ENCODE measurements around the gene MYO1A. TPM values are rescaled to one million over a fixed set of nuclear protein-coding genes. Genes with fewer than 3 reads are reported as not detected.
"Not testable (repeated sequence)": the region's sequence is repeated elsewhere in the genome, so short reads cannot be mapped to it uniquely, and the experiment has no call there.

The MYO1A gene
- total RNA-seq, 1 donor from 2014 or later = 3.6 TPM

DNA sequence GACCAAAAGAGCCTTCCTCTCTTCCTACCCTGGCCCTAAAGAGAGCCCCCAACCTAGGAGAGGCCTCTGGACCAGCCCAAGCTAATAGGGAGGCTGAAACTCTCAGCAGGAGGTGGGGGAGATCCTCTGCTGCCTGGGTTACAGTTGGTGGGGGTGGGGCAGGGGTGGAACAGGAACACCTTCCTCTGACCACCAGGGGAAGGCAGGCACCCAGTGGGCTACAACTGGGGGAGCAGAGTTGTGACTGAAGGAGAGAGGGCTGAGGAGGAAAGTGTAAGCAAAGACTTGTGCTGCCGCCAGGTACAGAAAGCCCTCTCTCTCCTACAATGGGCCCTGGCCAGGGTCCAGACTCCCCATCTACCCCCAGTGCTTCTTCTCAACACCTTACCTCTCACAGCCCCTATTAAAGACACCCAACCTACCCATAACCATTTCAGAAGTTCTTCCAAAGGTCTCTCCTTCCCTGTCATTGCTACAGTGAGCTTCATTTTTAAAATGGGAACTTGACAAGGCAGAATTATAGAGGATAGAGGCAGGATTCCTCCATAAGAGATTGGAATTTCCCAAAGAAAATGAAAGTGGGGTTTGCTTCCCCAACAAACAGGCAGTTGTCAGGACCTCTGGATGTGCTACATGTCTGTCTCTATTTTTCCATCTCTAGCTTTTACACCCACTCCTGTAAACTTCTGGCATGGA lies 1.4 kb downstream of the MYO1A start:
- no peak for DNase-seq (ENCODE audit: low spot score)

DNA sequence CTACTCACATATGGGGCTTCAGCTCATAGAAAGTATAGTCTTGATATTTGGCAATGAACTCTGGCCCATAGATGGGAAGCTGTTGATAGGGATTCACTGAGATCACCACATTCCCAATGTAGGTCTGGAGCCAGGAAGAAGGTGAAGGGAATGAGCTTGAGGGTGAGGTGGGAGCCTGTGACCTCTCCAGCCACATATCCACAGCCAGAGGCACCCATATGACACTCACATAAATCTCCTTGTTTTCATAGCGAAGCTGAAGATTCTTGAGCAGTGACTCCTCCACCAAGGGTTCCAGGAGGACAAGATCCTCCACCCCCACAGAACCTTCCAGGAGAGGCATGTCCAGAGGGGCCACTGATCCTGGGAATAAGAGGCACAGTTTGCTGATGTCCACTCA lies 1.9 kb downstream of the MYO1A start:
- no peak for DNase-seq (ENCODE audit: low spot score)

DNA sequence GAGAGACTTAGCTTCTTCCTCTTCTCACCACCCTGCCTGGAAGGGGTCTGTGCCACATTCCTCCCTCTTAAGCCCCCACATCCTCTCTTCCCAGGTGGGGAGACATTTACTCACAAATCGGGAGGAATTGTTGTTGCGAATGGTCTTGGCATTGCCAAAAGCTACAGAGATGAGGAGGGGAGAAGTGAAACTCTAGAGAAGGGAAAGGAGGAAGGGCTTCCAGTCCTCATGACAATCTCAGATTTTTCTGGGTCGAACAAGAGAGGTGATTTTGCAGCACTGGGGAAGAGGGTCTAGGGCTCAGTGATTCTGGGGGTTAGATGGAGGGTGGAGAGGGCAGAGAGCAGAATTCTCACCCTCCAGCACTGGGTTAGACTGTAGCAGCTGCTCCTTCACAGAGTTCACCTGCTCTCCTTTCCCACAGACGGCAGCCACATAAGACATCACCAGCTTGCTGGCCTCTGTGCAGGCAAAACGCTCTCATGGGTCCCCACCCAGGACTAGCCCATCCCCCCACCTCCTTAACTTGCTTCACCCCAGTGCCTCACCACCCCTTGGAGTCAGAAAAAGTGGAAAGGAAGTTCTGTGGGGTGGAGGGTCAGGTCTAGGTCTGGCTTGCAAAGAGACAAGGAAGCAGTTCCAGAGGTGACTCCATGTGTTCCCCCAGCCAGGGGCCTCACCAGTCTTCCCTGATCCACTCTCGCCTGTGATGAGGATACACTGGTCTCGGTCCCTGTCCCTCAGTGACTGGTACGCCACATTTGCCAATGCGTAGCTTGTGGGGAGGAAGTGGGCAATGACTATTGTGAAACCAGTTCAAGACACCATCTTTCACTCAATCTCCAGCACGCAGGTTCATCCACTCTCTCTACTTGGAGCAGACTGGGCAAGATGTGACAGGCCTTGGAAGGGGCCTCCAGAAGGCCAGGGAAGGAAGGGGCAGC lies 2.7 kb downstream of the MYO1A start:
- DNase-seq (ENCODE audit: low spot score) = no peak

DNA sequence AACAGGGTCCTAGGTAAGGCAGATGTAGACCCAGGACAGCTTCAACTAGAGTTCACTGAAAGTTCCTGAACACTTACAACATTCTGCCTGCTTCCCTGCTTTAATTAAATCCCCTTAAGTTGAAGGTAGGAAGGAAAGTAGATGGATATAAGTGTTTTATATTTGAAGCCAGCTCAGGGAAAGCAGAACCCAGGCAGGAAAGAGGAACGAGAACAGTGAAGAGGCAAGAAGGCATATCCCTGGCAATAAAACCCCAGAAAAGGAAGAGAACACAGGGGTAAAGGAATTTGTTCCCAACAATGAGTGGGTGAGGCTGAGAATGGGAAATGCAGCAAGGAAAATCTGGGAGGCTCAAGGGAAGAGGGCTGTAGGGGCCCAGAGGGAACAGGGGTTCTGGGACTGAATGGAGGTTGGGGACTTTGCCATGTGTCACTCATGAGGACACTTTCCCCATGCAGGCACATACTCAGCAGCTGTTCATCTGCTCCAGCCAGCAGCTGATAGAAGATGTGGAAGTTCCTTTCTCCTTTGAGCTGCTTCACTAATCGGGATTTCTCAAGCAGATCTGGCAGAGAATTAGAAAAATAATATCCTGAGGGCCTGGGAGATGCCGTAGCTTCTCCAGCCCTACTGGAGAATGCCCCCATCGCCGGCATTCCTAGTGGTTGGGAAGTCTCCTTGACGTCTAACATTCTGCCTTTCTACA lies 3.7 kb downstream of the MYO1A start:
- DNase-seq (ENCODE audit: low spot score) = no peak

DNA sequence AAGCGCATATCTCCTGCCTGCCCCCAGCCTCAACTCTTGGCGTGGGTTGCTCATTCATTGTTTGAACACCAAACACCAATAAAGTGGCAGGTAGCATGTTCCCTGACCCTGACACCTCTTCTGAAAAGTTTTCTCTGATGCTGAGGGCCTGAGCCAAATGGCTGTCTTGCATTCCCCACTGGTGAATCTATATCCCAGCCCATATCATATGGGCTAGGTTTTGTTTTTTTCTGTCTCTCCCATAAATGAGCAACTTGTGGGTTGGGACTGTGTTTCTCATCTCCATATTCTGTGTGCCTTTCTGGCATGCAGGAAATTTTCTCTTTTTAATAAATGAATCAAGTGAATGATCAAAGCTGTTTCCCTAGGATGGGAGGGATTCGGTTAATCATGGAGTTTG lies 5.0 kb downstream of the MYO1A start:
- DNase-seq (ENCODE audit: low spot score) = no peak

DNA sequence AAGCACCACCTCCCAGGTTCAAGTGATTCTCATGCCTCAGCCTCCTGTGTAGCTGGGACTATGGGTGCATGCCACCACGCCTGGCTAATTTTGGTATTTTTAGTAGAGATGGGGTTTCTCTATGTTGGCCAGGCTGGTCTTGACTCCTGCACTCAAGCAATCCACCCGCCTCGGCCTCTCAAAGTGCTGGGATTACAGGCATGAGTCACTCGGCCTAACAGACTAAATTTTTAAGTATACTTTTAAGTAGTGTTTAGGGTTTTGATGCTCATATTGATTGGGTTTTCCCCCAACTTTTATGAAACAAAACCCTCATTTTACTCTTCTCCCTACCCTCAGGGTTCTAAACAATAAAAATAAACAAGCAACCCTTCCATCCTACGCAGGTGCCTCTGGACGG lies 5.5 kb downstream of the MYO1A start:
- no peak for DNase-seq (ENCODE audit: low spot score)

DNA sequence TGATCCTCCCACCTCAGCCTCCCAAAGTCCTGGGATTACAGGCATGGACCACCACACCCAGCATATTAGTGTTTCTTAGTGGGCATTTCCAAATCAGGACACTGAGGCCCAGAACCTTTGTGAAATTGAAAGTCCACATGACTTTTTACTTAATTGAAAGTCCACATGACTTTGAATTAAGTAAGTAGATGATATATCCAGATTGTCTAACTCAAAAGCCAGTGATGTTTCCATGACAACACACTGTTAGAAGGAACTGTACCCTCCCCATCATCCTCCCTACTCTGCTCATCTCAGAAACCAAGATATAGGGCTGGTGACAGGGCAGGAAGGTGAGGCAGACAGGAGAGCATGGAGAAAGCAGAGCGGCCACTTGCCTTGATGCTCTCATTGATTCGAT lies 7.2 kb downstream of the MYO1A start:
- no peak for DNase-seq (ENCODE audit: low spot score)

DNA sequence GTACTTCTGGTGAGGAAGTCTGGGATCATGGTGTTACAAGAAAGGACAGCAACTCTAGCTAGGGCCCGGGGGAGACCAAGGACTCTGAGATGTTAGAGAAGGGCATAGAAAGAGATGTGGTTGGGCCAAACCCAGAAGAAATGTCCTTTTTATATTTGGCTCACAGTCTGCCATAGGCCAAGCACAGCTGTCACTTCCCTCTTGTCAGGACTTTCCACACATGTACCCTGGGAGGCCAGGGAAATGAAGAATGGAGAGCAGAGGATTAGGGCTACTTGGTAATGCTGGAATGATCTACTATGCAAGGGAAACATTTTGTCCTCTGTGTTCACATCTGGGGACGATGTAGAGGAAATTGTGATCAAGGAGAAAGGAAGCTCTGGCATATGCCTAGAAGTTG lies 9.2 kb downstream of the MYO1A start:
- DNase-seq (ENCODE audit: low spot score) = no peak

DNA sequence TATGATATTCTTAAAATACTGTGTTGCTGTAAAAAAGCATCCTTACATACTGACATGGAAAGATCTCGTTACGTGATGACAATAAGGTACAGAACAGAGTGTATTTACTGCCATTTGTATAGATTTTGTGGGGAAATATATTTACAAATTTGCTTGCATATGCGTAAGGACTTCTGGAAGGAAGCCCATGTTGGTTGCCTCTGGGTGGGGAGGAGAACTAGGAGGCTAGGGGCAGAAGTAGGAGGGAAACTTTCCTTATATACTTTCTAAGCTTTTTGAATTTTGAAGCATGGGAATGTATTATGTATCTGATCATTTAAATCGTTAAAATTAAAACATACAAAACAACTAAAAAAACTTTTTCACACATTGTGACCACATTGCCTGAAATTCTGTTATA lies 9.7 kb downstream of the MYO1A start:
- DNase-seq (ENCODE audit: low spot score) = no peak

DNA sequence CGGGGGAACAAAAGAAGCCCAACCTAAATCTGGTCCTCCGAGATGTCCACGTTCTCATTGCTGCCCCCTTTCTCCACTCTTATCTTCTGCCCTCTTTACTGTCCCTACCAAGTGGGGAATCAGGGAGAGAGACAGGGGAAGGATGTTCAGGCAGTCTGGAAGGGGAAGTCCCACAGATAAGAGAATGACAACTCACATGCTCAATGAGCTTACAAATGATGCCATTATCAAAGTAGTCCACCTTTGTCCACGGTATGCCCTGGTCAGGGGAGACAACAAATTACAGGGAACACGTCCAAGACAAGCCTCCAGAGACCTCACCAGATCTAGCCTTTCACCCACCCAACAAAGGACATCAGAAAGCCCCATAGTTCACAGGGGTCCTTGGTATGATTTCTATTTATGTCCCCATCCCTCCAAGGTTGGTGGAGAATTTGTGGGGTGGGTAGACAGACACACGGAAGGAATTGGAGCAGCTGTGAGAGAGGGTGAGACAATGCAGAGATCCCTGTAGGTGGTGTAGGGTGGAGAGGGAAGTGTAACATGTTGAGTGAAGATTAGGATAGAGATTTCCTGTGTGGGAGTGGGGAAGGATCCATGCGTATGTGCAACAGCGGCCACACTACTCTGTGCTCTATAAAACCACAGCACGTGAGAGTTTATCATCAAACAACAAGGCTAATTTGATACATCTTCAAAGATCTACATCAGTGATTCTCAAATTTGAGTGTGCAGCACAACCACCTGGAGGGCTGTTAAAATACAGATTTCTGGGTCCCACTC lies 10.7 kb downstream of the MYO1A start:
- DNase-seq (ENCODE audit: low spot score) = no peak

DNA sequence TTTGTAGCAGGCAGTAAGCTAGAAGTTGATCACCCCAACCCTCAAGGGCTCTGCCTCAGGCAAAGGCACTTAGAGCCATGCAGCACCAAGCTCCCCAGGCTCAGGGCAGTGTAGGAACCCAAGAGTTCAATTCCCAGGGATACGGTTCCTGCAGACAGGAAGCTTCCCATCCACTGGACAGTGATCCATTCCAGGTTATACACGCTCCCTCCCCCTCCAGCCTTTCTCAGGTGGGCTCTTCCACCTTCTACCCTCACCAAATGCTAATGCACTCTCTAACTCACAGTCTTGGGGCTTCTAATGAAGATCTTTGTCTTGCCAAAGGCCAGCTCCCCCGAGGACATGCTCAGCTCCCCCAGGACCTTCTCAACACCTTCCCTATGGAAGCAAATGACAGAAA lies 12.7 kb downstream of the MYO1A start:
- no peak for DNase-seq (ENCODE audit: low spot score)

DNA sequence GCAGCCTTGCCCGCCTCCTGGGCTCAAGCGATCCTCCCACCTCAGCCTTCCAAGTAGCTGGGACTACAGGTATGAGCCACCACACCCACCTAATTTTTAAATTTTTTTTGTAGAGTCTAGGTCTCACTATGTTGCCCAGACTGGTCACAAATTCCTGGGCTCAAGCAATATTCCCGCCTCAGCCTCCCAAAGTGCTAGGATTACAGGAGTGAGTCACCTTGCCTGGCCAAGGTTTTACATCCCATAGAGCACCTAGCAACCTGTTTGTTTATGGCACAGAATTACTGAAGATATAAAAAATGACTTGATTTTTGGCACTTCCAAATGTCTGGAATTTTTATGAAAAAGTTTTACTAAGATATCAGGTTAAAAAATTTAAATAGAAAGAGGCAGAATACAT lies 16.5 kb downstream of the MYO1A start:
- no peak for DNase-seq (ENCODE audit: low spot score)

DNA sequence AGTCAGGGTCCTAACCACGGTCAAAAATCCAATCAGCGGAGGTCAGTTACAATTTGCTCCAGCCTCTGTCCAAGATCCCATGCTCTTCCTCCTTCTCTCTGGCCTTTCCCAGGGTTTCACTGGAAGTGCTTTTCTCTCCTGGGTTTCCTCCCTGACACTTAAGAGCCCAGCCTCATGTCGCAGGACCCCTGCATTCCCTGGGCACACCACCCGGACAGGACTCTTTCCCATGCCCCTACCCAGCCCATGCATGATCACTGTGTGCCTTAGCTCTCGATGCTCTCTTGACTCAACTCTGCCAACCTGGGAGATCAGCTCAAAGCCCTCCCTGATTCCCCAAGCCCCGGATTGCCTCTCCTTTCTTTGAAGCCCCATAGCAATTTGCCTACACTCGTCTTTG lies 18.1 kb downstream of the MYO1A start:
- peak; percentile 65 for DNase-seq (ENCODE audit: low spot score)

DNA sequence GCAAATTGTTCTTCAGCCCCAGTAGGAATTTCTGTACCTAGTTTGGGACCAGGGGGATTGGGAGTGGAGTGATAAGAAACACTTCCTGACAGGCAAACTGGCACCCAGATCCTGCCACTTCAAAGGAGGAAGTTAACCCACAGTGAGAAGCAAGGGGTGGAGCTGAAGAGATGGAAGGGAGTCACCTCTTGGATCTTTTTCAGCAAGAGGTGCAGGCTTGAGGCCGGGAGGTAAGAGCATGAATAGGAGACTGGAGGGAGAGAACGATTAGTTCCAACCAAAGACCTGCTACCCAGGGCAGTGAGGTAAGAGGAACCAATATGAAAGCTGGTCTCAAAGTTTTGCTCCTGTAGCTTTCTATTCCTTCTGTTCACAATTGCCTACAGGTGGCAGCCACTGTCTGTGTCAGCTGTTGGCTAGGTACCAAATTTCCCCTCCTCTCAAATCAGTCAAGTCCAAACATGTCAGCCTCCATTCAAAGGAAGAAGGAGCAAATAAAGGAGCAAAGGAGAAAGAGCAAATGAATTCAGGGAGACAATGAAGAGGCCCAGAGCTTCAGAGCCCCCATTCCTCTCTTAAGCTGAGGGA lies 18.7 kb downstream of the MYO1A start:
- peak; percentile 37 for DNase-seq (ENCODE audit: low spot score)

DNA sequence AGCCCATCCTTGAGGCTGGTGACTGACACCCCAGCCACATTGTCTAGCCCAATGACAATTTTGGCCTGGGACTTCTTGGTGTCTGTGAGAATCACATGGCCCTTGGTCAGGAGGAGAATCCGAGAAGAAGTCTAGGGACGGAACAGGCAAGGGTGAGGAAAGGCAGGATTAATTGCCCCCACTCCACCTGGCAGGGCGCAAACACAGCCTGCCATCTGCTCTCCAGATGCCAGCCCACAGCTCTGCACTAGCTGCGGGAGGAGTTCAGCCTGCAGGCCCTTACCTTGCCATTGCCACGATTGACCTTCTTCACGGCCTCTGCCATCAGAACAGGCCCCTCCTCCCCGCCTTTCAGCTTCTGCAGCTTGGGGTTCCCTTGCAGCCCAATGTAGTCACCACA lies 20.5 kb downstream of the MYO1A start:
- DNase-seq (ENCODE audit: low spot score) = no peak

DNA sequence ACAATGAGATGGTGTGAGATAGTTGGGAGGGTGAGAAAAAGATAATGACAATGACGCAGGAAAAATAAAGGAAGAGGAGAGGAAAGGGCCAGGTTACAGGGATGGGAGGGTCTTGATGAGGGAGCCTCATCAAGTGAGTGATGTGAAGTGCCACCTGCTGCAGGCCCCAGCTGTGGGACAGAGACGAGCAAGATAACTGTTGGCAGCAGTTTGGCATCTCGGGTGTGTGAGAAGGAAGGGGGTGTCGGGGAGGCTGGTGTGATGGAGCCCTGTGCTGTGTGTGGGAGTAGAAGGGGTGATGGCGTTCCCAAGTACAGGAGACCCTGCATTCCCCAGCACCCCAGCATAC lies 22.1 kb downstream of the MYO1A start:
- peak; percentile 51 for DNase-seq (ENCODE audit: low spot score)

DNA sequence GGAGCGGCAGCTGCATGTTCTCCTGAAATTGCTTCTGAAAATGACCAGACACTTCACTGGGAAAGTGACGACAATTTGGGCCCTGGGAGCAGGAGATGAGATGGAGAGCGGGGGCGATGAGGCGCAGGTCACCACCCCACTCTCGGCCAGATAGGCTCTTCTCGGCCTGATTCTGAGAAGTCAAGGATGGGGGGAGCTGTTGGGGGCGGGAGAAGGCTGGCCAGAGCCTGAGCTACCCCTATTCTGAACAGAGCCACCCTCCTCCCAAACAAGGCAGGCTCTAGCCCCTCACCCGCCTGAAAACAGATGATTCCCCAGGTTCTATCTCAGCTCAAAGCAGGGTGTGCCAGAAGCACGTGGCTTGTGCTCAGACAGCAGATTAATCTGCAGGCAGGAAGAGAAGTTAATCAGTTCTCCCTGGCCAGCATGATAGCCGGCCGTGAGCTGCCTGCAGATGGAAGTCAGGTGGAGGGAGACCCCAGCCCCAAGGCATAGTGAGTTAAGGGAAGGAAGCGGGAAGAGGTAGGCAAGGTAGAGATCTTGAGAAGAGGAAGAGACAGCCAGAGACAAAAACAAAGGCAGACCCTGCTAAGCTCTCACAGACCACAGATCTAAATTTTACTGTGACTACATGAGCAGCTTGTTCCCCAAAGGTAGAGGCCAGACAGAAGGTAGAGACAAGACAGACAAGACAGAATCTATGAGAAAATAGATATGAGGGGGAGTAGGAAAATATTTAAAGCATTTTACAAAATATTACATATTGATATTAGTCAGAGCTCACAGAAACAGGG lies 22.7 kb downstream of the MYO1A start:
- DNase-seq (ENCODE audit: low spot score) = no peak

DNA sequence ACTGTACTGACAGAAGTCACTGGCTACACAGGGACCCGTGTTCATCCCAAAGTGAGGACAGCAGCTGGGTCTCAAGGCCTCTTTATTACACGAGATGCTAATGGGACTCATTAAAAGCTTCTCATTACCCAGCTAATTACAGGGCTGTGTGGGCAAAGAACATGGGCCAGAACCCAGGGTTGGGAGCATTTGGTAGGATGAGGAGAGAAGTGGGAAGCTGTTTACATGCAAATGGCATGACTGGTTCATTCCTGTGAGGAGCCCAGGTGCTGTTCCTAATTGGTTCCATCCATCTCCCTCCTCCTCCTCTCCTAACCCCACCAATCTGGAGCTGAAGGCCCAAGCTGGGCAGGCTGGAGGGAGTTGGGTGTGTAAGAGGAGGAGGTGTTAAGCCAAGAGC lies 24.7 kb downstream of the MYO1A start:
- no peak for DNase-seq (ENCODE audit: low spot score)

DNA sequence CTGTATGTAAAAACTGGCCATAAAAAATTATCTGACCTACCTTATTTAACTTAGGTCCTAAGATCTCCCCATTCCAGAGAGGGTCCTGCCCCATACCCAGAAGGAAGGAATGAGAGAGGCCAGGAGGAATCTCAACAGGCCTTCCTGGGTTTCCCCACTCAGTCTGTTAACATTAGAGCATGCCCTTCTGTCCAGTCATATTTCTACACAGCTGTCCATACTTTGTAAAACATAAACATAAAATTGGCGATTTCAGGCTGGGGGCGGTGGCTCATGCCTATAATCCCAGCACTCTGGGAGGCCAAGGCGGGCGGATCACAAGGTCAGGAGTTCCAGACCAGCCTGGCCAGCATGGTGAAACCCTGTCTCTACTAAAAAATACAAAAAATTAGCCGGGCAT lies 27.6 kb downstream of the MYO1A start:
- DNase-seq (ENCODE audit: low spot score) = not testable (repeated sequence)
